Activated T-cell treated with anti-CD3 and anti-CD28 coated beads for 48 hours (primary cell): ENCODE results near the gene PLA2G6.
"Not testable (repeated sequence)": the region's sequence is repeated elsewhere in the genome, so short reads cannot be mapped to it uniquely, and the experiment has no call there.

Experiments used
- DNase-seq: peaks from one replicate; pipeline ENCODE4 v3.0.0-alpha.2; 2020; ENCODE audit warnings: low read depth

The PLA2G6 gene

GRCh38 chr22:38132794-38133193 is 48.8 kb downstream of the PLA2G6 start:
- DNase-seq = no peak

- DNase-seq = no peak
These were observed 49.5 kb downstream of the PLA2G6 start for GRCh38 chr22:38132136-38132535.

GRCh38 chr22:38131399-38131798 is 50.2 kb downstream of the PLA2G6 start:
- DNase-seq = no peak

GRCh38 chr22:38129856-38130255 is 51.8 kb downstream of the PLA2G6 start:
- DNase-seq = no peak

- DNase-seq = no peak
These were observed 52.6 kb downstream of the PLA2G6 start for GRCh38 chr22:38129021-38129420.

- no peak for DNase-seq
These were observed 53.8 kb downstream of the PLA2G6 start for GRCh38 chr22:38127869-38128268.

- DNase-seq = no peak
These were observed 54.5 kb downstream of the PLA2G6 start for GRCh38 chr22:38126928-38127668.

- no peak for DNase-seq
These were observed 55.9 kb downstream of the PLA2G6 start for GRCh38 chr22:38125751-38126201.

- DNase-seq = no peak
These were observed 56.5 kb downstream of the PLA2G6 start for GRCh38 chr22:38125038-38125610.

- no peak for DNase-seq
These were observed 57.2 kb downstream of the PLA2G6 start for GRCh38 chr22:38124236-38124974.

- no peak for DNase-seq
These were observed 59.0 kb downstream of the PLA2G6 start for GRCh38 chr22:38122616-38123015.

- no peak for DNase-seq
These were observed 61.1 kb downstream of the PLA2G6 start for GRCh38 chr22:38120359-38121110.

GRCh38 chr22:38118747-38119146 is 62.9 kb downstream of the PLA2G6 start:
- not testable (repeated sequence) for DNase-seq

- no peak for DNase-seq
These were observed 63.4 kb downstream of the PLA2G6 start for GRCh38 chr22:38118182-38118581.

GRCh38 chr22:38117556-38117955 is 64.1 kb downstream of the PLA2G6 start:
- DNase-seq = not testable (repeated sequence)

- no peak for DNase-seq
These were observed 66.0 kb downstream of the PLA2G6 start for GRCh38 chr22:38115423-38116205.

- peak; percentile 73 for DNase-seq
These were observed 66.9 kb downstream of the PLA2G6 start for GRCh38 chr22:38114484-38115398.

- no peak for DNase-seq
These were observed 69.2 kb downstream of the PLA2G6 start for GRCh38 chr22:38112381-38112780.

- DNase-seq = no peak
These were observed 69.7 kb downstream of the PLA2G6 start for GRCh38 chr22:38111925-38112355.
